Activated T-helper 17 cell treated with anti-CD3 and anti-CD28 coated beads, Interleukin-2, amount 50 U/mL, for 72 hours (primary cell): ENCODE results near the gene PCDH9. TPM values are rescaled to one million over a fixed set of nuclear protein-coding genes. Genes with fewer than 3 reads are reported as not detected.
"Not testable (repeated sequence)": the region's sequence is repeated elsewhere in the genome, so short reads cannot be mapped to it uniquely, and the experiment has no call there.

Experiments
- ATAC-seq: fragments of 150-1000 bp; cut with Tn5 transposase; replicated peaks from 2 replicates; pipeline ENCODE4 v1.10.0; 2021; ENCODE audit warnings: mild to moderate bottlenecking, moderate library complexity
- H3K27ac Mint-ChIP-seq: one replicate; pipeline ENCODE4 v1.8.0; 2022; ENCODE audit warnings: mixed read lengths
- H3K27me3 Mint-ChIP-seq: one replicate; pipeline ENCODE4 v1.8.0; 2022; ENCODE audit warnings: mixed read lengths
- H3K36me3 Mint-ChIP-seq: one replicate; pipeline ENCODE4 v1.8.0; 2022; ENCODE audit warnings: low read depth, mild to moderate bottlenecking, mixed read lengths
- H3K4me1 Mint-ChIP-seq: one replicate; pipeline ENCODE4 v1.8.0; 2022; ENCODE audit warnings: mixed read lengths
- H3K4me3 Mint-ChIP-seq: one replicate; pipeline ENCODE4 v1.8.0; 2022; ENCODE audit warnings: mild to moderate bottlenecking, mixed read lengths
- H3K9me3 Mint-ChIP-seq: one replicate; pipeline ENCODE4 v1.8.0; 2022; ENCODE audit warnings: mixed read lengths
- total RNA-seq, 2 donors: library from RNA; stranded (reverse); gene quantifications; one replicate each; pipeline ENCODE4 v1.2.3, GENCODE V29; 2022

The PCDH9 gene
- total RNA-seq, 2 donors from 2014 or later, result 0.11 TPM

DNA sequence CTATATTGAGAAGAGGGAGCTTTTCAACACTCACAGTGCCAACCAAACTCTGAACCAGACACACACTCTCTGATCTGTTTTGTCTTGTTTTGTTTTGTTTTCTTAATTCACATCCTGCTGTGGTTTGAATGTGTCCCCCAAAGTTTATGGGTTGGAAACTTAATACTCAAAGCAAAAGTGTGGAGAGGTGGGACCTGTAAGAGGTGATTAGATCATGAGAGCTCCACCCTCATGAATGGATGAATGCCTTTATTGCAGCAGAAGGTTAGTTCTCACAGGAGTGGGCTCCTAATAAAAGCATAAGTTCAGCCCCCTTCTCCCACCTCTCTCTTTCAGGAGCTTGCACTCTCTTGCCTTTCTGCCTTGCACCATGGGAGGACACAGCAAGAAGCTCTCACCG lies 957.1 kb downstream of the PCDH9 start:
- Mint-ChIP-seq H3K4me3 (no peak overlapping the region), H3K27ac (no peak overlapping the region), H3K36me3 (no peaks in the 10 kb centered on the region), H3K4me1 (no peaks in the 10 kb centered on the region), H3K9me3 (peaks cover 9% of the 10 kb centered on the region), H3K27me3 (no peaks in the 10 kb centered on the region)
- no peak for ATAC-seq

DNA sequence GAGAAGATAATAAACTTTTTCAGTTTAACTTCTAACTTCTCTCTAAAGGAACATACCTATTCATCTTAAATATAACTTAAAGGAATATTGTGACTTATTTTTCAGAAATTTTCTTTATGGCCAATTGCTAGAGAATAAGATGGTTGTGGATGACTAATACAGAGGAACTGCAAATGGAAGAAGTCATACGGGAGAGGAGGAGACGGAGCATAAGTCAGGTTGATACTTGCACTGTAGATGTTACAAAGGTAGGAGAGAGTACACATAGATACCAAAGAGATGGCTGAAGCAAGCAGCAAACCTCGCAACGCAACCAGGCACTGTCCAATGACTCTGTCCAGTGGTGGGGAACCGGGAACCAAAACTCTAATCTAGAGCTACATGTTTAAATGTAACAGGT lies 963.4 kb downstream of the PCDH9 start:
- Mint-ChIP-seq H3K9me3 (peaks cover 10% of the 10 kb centered on the region), H3K27ac (no peak overlapping the region), H3K4me3 (no peak overlapping the region), H3K36me3 (no peaks in the 10 kb centered on the region), H3K4me1 (no peaks in the 10 kb centered on the region), H3K27me3 (no peaks in the 10 kb centered on the region)
- ATAC-seq, result no peak

DNA sequence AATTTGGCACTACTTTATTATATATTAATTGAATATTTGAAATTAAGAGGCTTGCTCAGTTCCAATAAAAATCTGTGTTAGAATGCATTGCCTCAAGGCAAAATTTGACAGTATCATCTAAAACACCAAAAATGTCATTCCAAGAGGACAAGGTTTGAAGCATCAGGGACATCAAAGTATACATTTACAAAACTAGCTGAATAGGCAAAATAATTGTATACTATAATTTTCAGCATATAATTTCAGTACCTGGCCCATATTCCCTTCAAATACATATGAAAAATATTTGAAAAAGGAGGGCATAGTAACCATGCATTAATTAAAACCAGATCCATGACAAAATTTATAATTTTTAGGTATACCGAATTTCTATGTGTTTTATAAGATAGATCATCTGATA lies 963.8 kb downstream of the PCDH9 start:
- H3K27ac Mint-ChIP-seq, result no peak overlapping the region
- H3K36me3 Mint-ChIP-seq, result no peaks in the 10 kb centered on the region
- ATAC-seq, result no peak
- H3K4me1 Mint-ChIP-seq, result no peaks in the 10 kb centered on the region
- peaks cover 10% of the 10 kb centered on the region for H3K9me3 Mint-ChIP-seq
- H3K27me3 Mint-ChIP-seq, result no peaks in the 10 kb centered on the region
- no peak overlapping the region for H3K4me3 Mint-ChIP-seq

DNA sequence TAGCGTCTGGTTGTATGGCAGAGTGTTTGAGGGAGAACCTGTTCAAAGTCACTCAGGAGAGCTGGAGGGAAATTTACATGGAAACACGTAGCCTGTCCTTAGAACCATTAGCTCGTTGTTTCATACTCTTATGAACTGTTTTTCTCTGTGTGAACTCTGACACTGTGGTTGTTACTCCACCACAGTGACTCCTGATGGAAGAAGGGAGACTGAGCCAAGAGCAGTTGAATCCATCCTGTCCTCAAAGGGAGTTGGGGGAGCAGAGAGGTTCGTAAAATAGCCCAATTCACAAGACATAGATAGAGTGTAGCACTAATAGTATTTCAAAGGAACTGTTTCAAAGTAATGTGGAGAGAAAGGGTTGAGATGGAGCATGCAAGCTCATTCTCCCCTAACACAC lies 964.8 kb downstream of the PCDH9 start:
- Mint-ChIP-seq H3K4me3 (no peak overlapping the region), H3K36me3 (no peaks in the 10 kb centered on the region)
- ATAC-seq, result no peak

DNA sequence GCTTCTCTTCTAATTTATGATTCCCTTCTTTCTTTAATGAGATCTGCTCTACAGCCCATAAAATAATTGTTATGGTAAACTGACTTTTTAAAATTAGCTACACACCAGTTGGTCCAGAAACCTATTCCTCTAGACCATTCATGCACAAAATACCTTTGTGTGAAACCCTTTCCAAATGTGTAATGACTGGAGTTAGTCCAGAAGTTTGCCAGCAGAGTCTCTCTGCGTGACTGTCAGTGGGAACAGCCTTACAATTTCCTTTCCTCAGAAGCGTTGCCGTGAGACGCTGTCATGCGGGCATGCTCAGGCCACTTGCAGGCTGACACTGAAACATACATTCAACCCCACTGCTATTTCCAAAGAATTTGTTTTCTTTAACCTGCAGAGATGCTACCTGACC lies 965.2 kb downstream of the PCDH9 start:
- Mint-ChIP-seq H3K27ac (no peak overlapping the region), H3K27me3 (no peaks in the 10 kb centered on the region)

More for the DNA sequence above, 964.8 kb downstream of the PCDH9 start:
- Mint-ChIP-seq H3K27me3 (no peaks in the 10 kb centered on the region), H3K9me3 (peaks cover 14% of the 10 kb centered on the region), H3K27ac (no peak overlapping the region), H3K4me1 (no peaks in the 10 kb centered on the region)

DNA sequence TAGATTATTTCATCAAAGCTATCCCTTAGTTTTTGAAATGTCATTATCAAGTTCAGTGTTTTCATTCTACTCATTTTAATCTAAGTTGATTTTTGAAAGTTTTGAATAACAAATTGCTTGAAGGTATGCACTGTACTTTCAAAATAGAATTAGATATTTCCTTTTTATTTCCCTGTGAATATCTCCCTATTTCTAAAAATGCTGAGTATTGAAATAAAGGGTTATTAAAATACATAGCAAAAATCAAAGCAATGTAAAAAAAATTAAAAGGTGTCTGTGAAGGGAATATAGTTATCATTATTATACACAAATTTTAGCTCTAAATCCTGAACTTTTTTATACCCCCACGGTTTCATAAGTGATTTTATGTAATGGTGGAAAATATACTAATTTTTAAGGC lies 967.8 kb downstream of the PCDH9 start:
- Mint-ChIP-seq H3K27ac (no peak overlapping the region), H3K27me3 (no peaks in the 10 kb centered on the region), H3K4me3 (no peak overlapping the region), H3K9me3 (peaks cover 19% of the 10 kb centered on the region), H3K36me3 (no peaks in the 10 kb centered on the region), H3K4me1 (no peaks in the 10 kb centered on the region)
- no peak for ATAC-seq

More for the DNA sequence above, 965.2 kb downstream of the PCDH9 start:
- H3K36me3 Mint-ChIP-seq, result no peaks in the 10 kb centered on the region
- peaks cover 16% of the 10 kb centered on the region for H3K9me3 Mint-ChIP-seq
- H3K4me3 Mint-ChIP-seq, result no peak overlapping the region
- no peak for ATAC-seq
- no peaks in the 10 kb centered on the region for H3K4me1 Mint-ChIP-seq

DNA sequence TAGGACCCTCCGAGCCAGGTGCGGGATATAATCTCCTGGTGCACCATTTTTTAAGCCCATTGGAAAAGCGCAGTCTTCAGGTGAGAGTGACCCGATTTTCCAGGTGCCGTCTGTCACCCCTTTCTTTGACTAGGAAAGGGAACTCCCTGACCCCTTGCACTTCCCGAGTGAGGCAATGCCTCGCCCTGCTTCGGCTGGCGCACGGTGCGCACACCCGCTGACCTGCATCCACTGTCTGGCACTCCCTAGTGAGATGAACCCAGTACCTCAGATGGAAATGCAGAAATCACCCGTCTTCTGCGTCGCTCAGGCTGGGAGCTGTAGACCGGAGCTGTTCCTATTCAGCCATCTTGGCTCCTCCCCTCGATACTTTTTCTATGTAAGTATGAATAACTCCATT lies 970.7 kb downstream of the PCDH9 start:
- H3K27me3 Mint-ChIP-seq, ATAC-seq, H3K4me1 Mint-ChIP-seq, H3K27ac Mint-ChIP-seq, H3K4me3 Mint-ChIP-seq, H3K36me3 Mint-ChIP-seq: not testable (repeated sequence)
- H3K9me3 Mint-ChIP-seq, result peaks cover 15% of the 10 kb centered on the region
